Keratinocyte (primary cell): ENCODE data around the gene PPP1R37. TPM values are rescaled to one million over a fixed set of nuclear protein-coding genes. Genes with fewer than 3 reads are reported as not detected.

Experiments
- DNase-seq: peaks from one replicate; pipeline ENCODE4 v3.0.0-alpha.2; 2011; ENCODE audit warnings: low read depth, missing footprints, low spot score
- FAIRE-seq: peaks from 2 replicates; lab custom pipeline; 2011; peaks lifted over from hg19 to GRCh38; lab: Jason Lieb, UNC
- H2AFZ ChIP-seq: 2 replicates; pipeline ENCODE4 v1.6.0; 2012; ENCODE audit warnings: low read length, control low read depth, inconsistent platforms; ENCODE audit not compliant: control insufficient read depth
- H3K27ac ChIP-seq: 2 replicates; pipeline ENCODE4 v1.5.1; 2011; ENCODE audit warnings: low read length; ENCODE audit not compliant: control insufficient read depth, insufficient read depth
- H3K27me3 ChIP-seq: 3 replicates; pipeline ENCODE4 v1.6.0; 2011; ENCODE audit warnings: low read length; ENCODE audit not compliant: control insufficient read depth, insufficient read depth; ENCODE audit errors: extremely low read depth
- H3K36me3 ChIP-seq, 2 experiments: 2 replicates in 1 of 2; 3 replicates in 1 of 2; pipeline ENCODE4 v1.5.1; 2011; ENCODE audit warnings: low read length in 2 of 2, mild to moderate bottlenecking in 1 of 2; ENCODE audit not compliant: control insufficient read depth in 2 of 2, insufficient read depth in 2 of 2; ENCODE audit errors: extremely low read depth in 1 of 2
- H3K4me1 ChIP-seq: 3 replicates; pipeline ENCODE4 v1.5.1; 2011; ENCODE audit warnings: low read length; ENCODE audit not compliant: control insufficient read depth, insufficient read depth; ENCODE audit errors: extremely low read depth
- H3K4me2 ChIP-seq: 3 replicates; pipeline ENCODE4 v1.6.0; 2011; ENCODE audit warnings: low read depth, low read length; ENCODE audit not compliant: control insufficient read depth, insufficient read depth; ENCODE audit errors: extremely low read depth
- H3K4me3 ChIP-seq, 3 experiments: fragments of 200-600 bp in 1 of 3; sonication (generic) in 1 of 3; 2 replicates in 2 of 3; 3 replicates in 1 of 3; pipeline ENCODE4 v1.5.1; 2011 to 2016; ENCODE audit warnings: low read length in 3 of 3, mild to moderate bottlenecking in 3 of 3, control low read depth in 2 of 3, inconsistent platforms in 1 of 3, low read depth in 1 of 3, mixed read lengths in 1 of 3, mixed run types in 1 of 3, moderate library complexity in 1 of 3; ENCODE audit not compliant: control insufficient read depth in 2 of 3, insufficient read depth in 2 of 3; ENCODE audit errors: extremely low read depth in 1 of 3
- H3K79me2 ChIP-seq: 2 replicates; pipeline ENCODE4 v1.6.0; 2012; ENCODE audit warnings: low read length; ENCODE audit not compliant: control insufficient read depth, insufficient read depth
- H3K9ac ChIP-seq: 3 replicates; pipeline ENCODE4 v1.6.0; 2011; ENCODE audit warnings: low read length; ENCODE audit not compliant: control insufficient read depth, insufficient read depth; ENCODE audit errors: extremely low read depth
- H3K9me1 ChIP-seq: 3 replicates; pipeline ENCODE4 v1.6.0; 2011; ENCODE audit warnings: low read length; ENCODE audit not compliant: control insufficient read depth, insufficient read depth; ENCODE audit errors: extremely low read depth
- H3K9me3 ChIP-seq: 2 replicates; pipeline ENCODE4 v1.5.1; 2012; ENCODE audit warnings: low read depth, low read length; ENCODE audit not compliant: control insufficient read depth
- H4K20me1 ChIP-seq: 3 replicates; pipeline ENCODE4 v1.6.0; 2011; ENCODE audit warnings: low read length; ENCODE audit not compliant: control insufficient read depth, insufficient read depth; ENCODE audit errors: extremely low read depth
- EZH2 ChIP-seq: IDR thresholded peaks from one replicate; pipeline ENCODE4 v1.6.1; 2012; ENCODE audit warnings: inconsistent platforms, mild to moderate bottlenecking, low read length, moderate library complexity
- dilution Hi-C: fragments of 300-500 bp; cut with MboI; formaldehyde crosslinking; loops from one replicate; pipeline ENCODE4 v1.7.0; 2020; ENCODE audit warnings: low sequenced_read_pairs; ENCODE audit not compliant: extremely low pct_ligation_motif_present
- polyA plus RNA-seq, 5 experiments: library from polyadenylated mRNA; depleted of rRNA in 3 of 5; stranded (reverse) in 3 of 5; stranded (forward) in 1 of 5; unstranded in 1 of 5; fragments of >200 nt; gene quantifications; 1 replicate in 1 of 5; 2 replicates in 3 of 5; 3 replicates in 1 of 5; pipeline versions ENCODE4 v1.2.1 to v1.2.3, GENCODE V29; 2011 to 2012; ENCODE audit warnings: missing spikeins in 2 of 5, low read depth in 1 of 5, low replicate concordance in 1 of 5
- TF ChIP-seq, protein P1 (sequence below), 3 experiments: IDR thresholded peaks in 1 of 3; conservative IDR thresholded peaks in 1 of 3; optimal IDR thresholded peaks in 1 of 3; 2 replicates in 2 of 3; 3 replicates in 1 of 3; pipeline versions ENCODE3 to v1.5.1; 2011; ENCODE audit warnings: low read length in 3 of 3, mild to moderate bottlenecking in 3 of 3, moderate library complexity in 2 of 3, control low read depth in 1 of 3, inconsistent platforms in 1 of 3; ENCODE audit not compliant: insufficient read depth in 2 of 3; ENCODE audit errors: extremely low read depth in 1 of 3

Gene PPP1R37
- polyA plus RNA-seq, 1 donor (not counting 4 experiments of a cell fraction or from before 2014, with no cell fraction given), result 8.6 TPM

DNA sequence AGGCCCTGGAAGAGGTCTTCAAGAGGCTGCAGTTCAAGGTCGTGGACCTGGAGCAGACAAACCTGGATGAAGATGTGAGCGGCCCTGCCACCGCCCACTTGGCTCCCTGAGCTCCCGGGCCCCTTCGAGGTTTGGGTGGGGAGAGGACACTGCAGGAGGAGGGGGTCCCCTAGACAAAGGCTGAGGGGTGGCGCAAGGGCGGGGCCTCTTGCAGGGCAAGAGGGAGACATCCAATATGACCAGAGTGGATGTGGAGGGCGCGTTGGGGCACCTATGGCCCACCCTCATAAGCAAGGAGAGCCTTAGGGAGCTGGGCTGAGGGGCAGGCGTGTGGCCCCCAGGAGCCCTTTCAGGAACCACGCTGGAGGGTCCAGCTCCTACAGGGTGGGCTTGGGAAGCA is 47.6 kb downstream of the PPP1R37 start:
- Histone ChIP-seq H3K36me3 (peaks cover 9 to 14% of the 10 kb centered on the region in 2 experiments), H3K79me2 (peaks cover 13% of the 10 kb centered on the region), H3K27me3 (no peaks in the 10 kb centered on the region), H3K9me1 (peaks cover 3% of the 10 kb centered on the region), H3K4me3 (no peak overlapping the region), H3K27ac (no peak overlapping the region), H3K9me3 (no peaks in the 10 kb centered on the region), H3K4me1 (no peaks in the 10 kb centered on the region), H2AFZ (no peak overlapping the region), H3K9ac (no peak overlapping the region), H4K20me1 (no peaks in the 10 kb centered on the region), H3K4me2 (no peak overlapping the region)
- TF ChIP-seq, protein P1, sequence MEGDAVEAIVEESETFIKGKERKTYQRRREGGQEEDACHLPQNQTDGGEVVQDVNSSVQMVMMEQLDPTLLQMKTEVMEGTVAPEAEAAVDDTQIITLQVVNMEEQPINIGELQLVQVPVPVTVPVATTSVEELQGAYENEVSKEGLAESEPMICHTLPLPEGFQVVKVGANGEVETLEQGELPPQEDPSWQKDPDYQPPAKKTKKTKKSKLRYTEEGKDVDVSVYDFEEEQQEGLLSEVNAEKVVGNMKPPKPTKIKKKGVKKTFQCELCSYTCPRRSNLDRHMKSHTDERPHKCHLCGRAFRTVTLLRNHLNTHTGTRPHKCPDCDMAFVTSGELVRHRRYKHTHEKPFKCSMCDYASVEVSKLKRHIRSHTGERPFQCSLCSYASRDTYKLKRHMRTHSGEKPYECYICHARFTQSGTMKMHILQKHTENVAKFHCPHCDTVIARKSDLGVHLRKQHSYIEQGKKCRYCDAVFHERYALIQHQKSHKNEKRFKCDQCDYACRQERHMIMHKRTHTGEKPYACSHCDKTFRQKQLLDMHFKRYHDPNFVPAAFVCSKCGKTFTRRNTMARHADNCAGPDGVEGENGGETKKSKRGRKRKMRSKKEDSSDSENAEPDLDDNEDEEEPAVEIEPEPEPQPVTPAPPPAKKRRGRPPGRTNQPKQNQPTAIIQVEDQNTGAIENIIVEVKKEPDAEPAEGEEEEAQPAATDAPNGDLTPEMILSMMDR (optimal IDR thresholded peaks at IDR 0.05 in 1 of 3, IDR thresholded peaks at IDR 0.05 in 1 of 3, conservative IDR thresholded peaks at IDR 0.05 in 1 of 3; ENCODE audit: extremely low read depth in 1 of 3, insufficient read depth in 2 of 3, low read length in 3 of 3), result no peak
- no peak for TF ChIP-seq EZH2
- DNase-seq (no peak), FAIRE-seq (no peak)
- dilution Hi-C loops, result no loop called here

DNA sequence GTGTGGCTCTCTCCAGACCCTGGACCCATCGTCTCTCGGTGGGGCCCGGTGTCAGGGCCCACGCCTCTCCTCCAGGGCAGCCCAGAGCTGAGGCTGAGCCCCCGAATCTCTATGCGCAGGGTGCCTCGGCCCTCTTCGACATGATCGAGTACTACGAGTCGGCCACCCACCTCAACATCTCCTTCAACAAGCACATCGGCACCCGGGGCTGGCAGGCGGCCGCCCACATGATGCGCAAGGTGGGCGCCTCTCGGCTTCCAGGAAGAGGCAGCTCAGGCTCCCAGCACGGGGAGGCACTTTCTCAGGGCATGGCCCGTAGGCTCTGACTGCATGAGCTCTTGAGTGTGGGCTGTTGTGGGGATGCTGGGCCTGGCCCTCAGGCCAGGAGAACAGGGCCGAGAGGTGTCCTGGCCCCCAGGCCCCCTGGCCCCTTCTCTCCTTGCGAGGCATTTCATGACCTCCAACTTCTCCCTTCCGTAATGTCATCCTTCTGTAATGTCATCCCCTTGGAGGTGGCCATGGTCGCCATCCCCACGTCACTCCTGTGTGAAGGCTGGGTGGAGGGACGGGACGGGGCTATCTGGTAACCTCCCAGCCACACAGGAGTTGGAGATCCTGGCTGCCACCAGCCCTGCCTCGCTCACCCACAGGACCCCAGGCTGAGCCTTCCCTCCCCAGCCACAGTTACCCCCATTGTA is 48.4 kb downstream of the PPP1R37 start:
- Histone ChIP-seq H3K27ac (no peak overlapping the region), H3K4me3 (no peak overlapping the region), H4K20me1 (no peaks in the 10 kb centered on the region), H2AFZ (no peak overlapping the region), H3K27me3 (no peaks in the 10 kb centered on the region), H3K36me3 (peaks cover 9 to 14% of the 10 kb centered on the region in 2 experiments), H3K9me1 (peaks cover 3% of the 10 kb centered on the region), H3K4me2 (no peak overlapping the region), H3K4me1 (peaks cover under 1% of the 10 kb centered on the region), H3K79me2 (peaks cover 12% of the 10 kb centered on the region), H3K9me3 (no peaks in the 10 kb centered on the region), H3K9ac (no peak overlapping the region)
- dilution Hi-C loops, result no loop called here
- FAIRE-seq (no peak), DNase-seq (no peak)
- TF ChIP-seq, protein P1 (optimal IDR thresholded peaks at IDR 0.05 in 1 of 3, IDR thresholded peaks at IDR 0.05 in 1 of 3, conservative IDR thresholded peaks at IDR 0.05 in 1 of 3; ENCODE audit: extremely low read depth in 1 of 3, insufficient read depth in 2 of 3, low read length in 3 of 3), result no peak
- no peak for TF ChIP-seq EZH2
